HG03378 (cell line): Measurements from ENCODE around the gene PTPRE.

Experiments
- ATAC-seq: cut with Tn5 transposase; IDR thresholded peaks from one replicate; pipeline ENCODE4 v1.9.1; 2021; ENCODE audit warnings: mild to moderate bottlenecking, moderate library complexity; ENCODE audit not compliant: unreplicated experiment

PTPRE gene

GRCh38 chr10:127905848-127906261 lies 1.0 kb upstream of the PTPRE start:
- ATAC-seq, result no peak

- ATAC-seq, result no peak
Measured at GRCh38 chr10:127907411-127908105, 655 bp downstream of the PTPRE start.

- no peak for ATAC-seq
Measured at GRCh38 chr10:127908106-127908958, 1.4 kb downstream of the PTPRE start.

GRCh38 chr10:127908959-127909267 lies 2.0 kb downstream of the PTPRE start:
- ATAC-seq, result no peak

- no peak for ATAC-seq
Measured at GRCh38 chr10:127909716-127910463, 3.0 kb downstream of the PTPRE start.

GRCh38 chr10:127910464-127910770 lies 3.5 kb downstream of the PTPRE start:
- ATAC-seq, result no peak

- no peak for ATAC-seq
Measured at GRCh38 chr10:127911218-127911866, 4.4 kb downstream of the PTPRE start.

GRCh38 chr10:127911867-127912257 lies 5.0 kb downstream of the PTPRE start:
- no peak for ATAC-seq

- no peak for ATAC-seq
Measured at GRCh38 chr10:127912607-127913367, 5.9 kb downstream of the PTPRE start.

- ATAC-seq, result no peak
Measured at GRCh38 chr10:127913368-127913759, 6.5 kb downstream of the PTPRE start.

- no peak for ATAC-seq
Measured at GRCh38 chr10:127915324-127915723, 8.4 kb downstream of the PTPRE start.

- no peak for ATAC-seq
Measured at GRCh38 chr10:127916826-127917225, 9.9 kb downstream of the PTPRE start.

GRCh38 chr10:127918572-127918971 lies 11.7 kb downstream of the PTPRE start:
- ATAC-seq, result no peak

- no peak for ATAC-seq
Measured at GRCh38 chr10:127919418-127920271, 12.7 kb downstream of the PTPRE start.

GRCh38 chr10:127920306-127921074 lies 13.6 kb downstream of the PTPRE start:
- ATAC-seq, result no peak

- no peak for ATAC-seq
Measured at GRCh38 chr10:127921075-127921752, 14.3 kb downstream of the PTPRE start.

- no peak for ATAC-seq
Measured at GRCh38 chr10:127921753-127922145, 14.8 kb downstream of the PTPRE start.

- no peak for ATAC-seq
Measured at GRCh38 chr10:127922206-127922605, 15.3 kb downstream of the PTPRE start.
